HepG2 (cell line): ENCODE measurements around the gene ASIC3. TPM values are rescaled to one million over a fixed set of nuclear protein-coding genes. Genes with fewer than 3 reads are reported as not detected.

ENCODE experiments used
- CERS6 ChIP-seq: sonication (generic); formaldehyde crosslinking; IDR thresholded peaks from 2 replicates; pipeline ENCODE4 v1.5.0; 2020; ENCODE audit warnings: missing genetic modification reagents
- FOXP4 ChIP-seq: sonication (generic); formaldehyde crosslinking; IDR thresholded peaks from 2 replicates; pipeline ENCODE4 v1.4.0; 2020; ENCODE audit warnings: missing genetic modification reagents
- HOMEZ ChIP-seq: IDR thresholded peaks from 2 replicates; pipeline ENCODE4 v1.6.1; 2016; ENCODE audit warnings: low read depth
- IRF2 ChIP-seq: IDR thresholded peaks from 2 replicates; pipeline ENCODE4 v1.6.1; 2018; ENCODE audit warnings: missing genetic modification reagents, missing compliant biosample characterization
- KMT2A ChIP-seq: sonication (generic); formaldehyde crosslinking; IDR thresholded peaks from 2 replicates; pipeline ENCODE4 v1.4.0; 2020; ENCODE audit warnings: missing genetic modification reagents
- MED8 ChIP-seq: sonication (generic); formaldehyde crosslinking; IDR thresholded peaks from 2 replicates; pipeline ENCODE4 v1.8.1; 2023; ENCODE audit warnings: mild to moderate bottlenecking, missing genetic modification reagents; ENCODE audit not compliant: insufficient replicate concordance
- MIER2 ChIP-seq: IDR thresholded peaks from 2 replicates; pipeline ENCODE4 v1.6.1; 2016; ENCODE audit warnings: missing biosample characterization, missing genetic modification reagents
- PHF8 ChIP-seq: sonication (generic); formaldehyde crosslinking; IDR thresholded peaks from 2 replicates; pipeline ENCODE4 v1.5.0; 2020; ENCODE audit warnings: missing genetic modification reagents
- PITX1 ChIP-seq: sonication (generic); formaldehyde crosslinking; IDR thresholded peaks from 2 replicates; pipeline ENCODE4 v1.5.1; 2020; ENCODE audit warnings: mild to moderate bottlenecking, missing genetic modification reagents
- POGZ ChIP-seq: sonication (generic); formaldehyde crosslinking; IDR thresholded peaks from 2 replicates; pipeline ENCODE4 v1.4.0; 2020; ENCODE audit warnings: mild to moderate bottlenecking, missing genetic modification reagents
- POLR2A ChIP-seq, 2 experiments: IDR thresholded peaks; 2 replicates each; pipeline ENCODE4 v1.6.1; 2011; ENCODE audit warnings: low read depth in 2 of 2, low read length in 2 of 2, mild to moderate bottlenecking in 1 of 2, moderate library complexity in 1 of 2; ENCODE audit not compliant: insufficient read depth in 1 of 2
- SOX13 ChIP-seq, 3 experiments: fragments of 450-650 bp in 1 of 3; sonication (generic) in 1 of 3; formaldehyde crosslinking in 1 of 3; IDR thresholded peaks in 2 of 3; conservative IDR thresholded peaks in 1 of 3; 2 replicates each; pipeline versions ENCODE4 v1.5.0 to v1.6.1; 2016 to 2020; ENCODE audit warnings: antibody characterized with exemption in 1 of 3, mild to moderate bottlenecking in 1 of 3, missing compliant biosample characterization in 1 of 3, missing genetic modification reagents in 1 of 3, moderate library complexity in 1 of 3
- TEF ChIP-seq: sonication (generic); formaldehyde crosslinking; IDR thresholded peaks from 2 replicates; pipeline ENCODE4 v1.5.0; 2020; ENCODE audit warnings: missing genetic modification reagents
- ZBTB7A ChIP-seq: sonication (generic); formaldehyde crosslinking; IDR thresholded peaks from 2 replicates; pipeline ENCODE4 v1.8.0; 2022; ENCODE audit warnings: mild to moderate bottlenecking, missing genetic modification reagents
- ZHX1 ChIP-seq: sonication (generic); formaldehyde crosslinking; IDR thresholded peaks from 2 replicates; pipeline ENCODE4 v1.8.1; 2022; ENCODE audit warnings: low read depth, mild to moderate bottlenecking, missing genetic modification reagents
- ZKSCAN8 ChIP-seq: IDR thresholded peaks from 2 replicates; pipeline ENCODE4 v1.6.1; 2016; ENCODE audit warnings: borderline replicate concordance, missing genetic modification reagents, missing compliant biosample characterization
- ZNF337 ChIP-seq: sonication (generic); formaldehyde crosslinking; IDR thresholded peaks from 2 replicates; pipeline ENCODE4 v1.5.1; 2020; ENCODE audit warnings: missing genetic modification reagents, low read depth, mild to moderate bottlenecking, borderline replicate concordance
- ZNF414 ChIP-seq: sonication (generic); formaldehyde crosslinking; IDR thresholded peaks from 2 replicates; pipeline ENCODE4 v1.5.0; 2020; ENCODE audit warnings: missing genetic modification reagents
- ZNF607 ChIP-seq: sonication (generic); formaldehyde crosslinking; IDR thresholded peaks from 2 replicates; pipeline ENCODE4 v1.5.1; 2020; ENCODE audit warnings: missing genetic modification reagents, mild to moderate bottlenecking, borderline replicate concordance
- ZSCAN21 ChIP-seq: sonication (generic); formaldehyde crosslinking; IDR thresholded peaks from 2 replicates; pipeline ENCODE4 v1.8.0; 2022; ENCODE audit warnings: mild to moderate bottlenecking, missing genetic modification reagents, moderate library complexity, borderline replicate concordance
- polyA plus RNA-seq, 8 experiments: library from polyadenylated mRNA; depleted of rRNA in 3 of 8; stranded (reverse) in 7 of 8; unstranded in 1 of 8; fragments of >200 nt; fragmentation: Illumina TruSeq in 4 of 8; extraction: Trizol in 4 of 8; gene quantifications; 2 replicates each; pipeline versions ENCODE4 v1.2.1 to v1.2.3, GENCODE V29; 2011 to 2016; ENCODE audit warnings: low read depth in 4 of 8, missing spikeins in 1 of 8, mixed read lengths in 1 of 8; ENCODE audit not compliant: insufficient read depth in 1 of 8
- total RNA-seq, 5 experiments: library from RNA; depleted of rRNA; stranded (reverse); fragments of >200 nt; fragmentation: Illumina TruSeq; extraction: Trizol; gene quantifications; 2 replicates each; pipeline ENCODE4 v1.2.3, GENCODE V29; 2016; ENCODE audit warnings: low read depth in 1 of 5

The ASIC3 gene
- total and polyA plus RNA-seq, 2 of the 13 experiments (the other 11 are each of a cell fraction or from before 2014, with no cell fraction given) = 0.51 TPM; not detected in 1

GRCh38 chr7:151058781-151059366 lies 10.5 kb downstream of the ASIC3 start (continued):
- TF ChIP-seq TEF (CRISPR knock-in tag) (no peak), ZNF607 (peak; percentile 2; the same call in 1 of the 2 replicates), ZSCAN21 (CRISPR knock-in tag) (0 out of 2 replicates have a peak, but pooled peaks have one; percentile 23), ZHX1 (CRISPR knock-in tag) (0 out of 2 replicates have a peak, but pooled peaks have one; percentile 35), POLR2A (IDR thresholded peaks at IDR 0.05; ENCODE audit: insufficient read depth in 1 of 2, low read depth in 2 of 2, low read length in 2 of 2) (no peak), CERS6 (CRISPR knock-in tag) (no peak), ZKSCAN8 (CRISPR knock-in tag) (no peak), HOMEZ (CRISPR knock-in tag) (no peak), IRF2 (CRISPR knock-in tag) (no peak), PITX1 (CRISPR knock-in tag) (no peak), MIER2 (CRISPR knock-in tag) (no peak), FOXP4 (CRISPR knock-in tag) (0 out of 2 replicates have a peak, but pooled peaks have one; percentile 30), ZNF337 (CRISPR knock-in tag) (no peak), ZBTB7A (CRISPR knock-in tag) (0 out of 2 replicates have a peak, but pooled peaks have one; percentile 12), POGZ (CRISPR knock-in tag) (0 out of 2 replicates have a peak, but pooled peaks have one; percentile 19), SOX13 (IDR thresholded peaks at IDR 0.05) (no peak), SOX13 (CRISPR knock-in tag; conservative IDR thresholded peaks at IDR 0.05 in 1 of 2, IDR thresholded peaks at IDR 0.05 in 1 of 2) (no peak), PHF8 (0 out of 2 replicates have a peak, but pooled peaks have one; percentile 5), KMT2A (CRISPR knock-in tag) (no peak), ZNF414 (CRISPR knock-in tag) (0 out of 2 replicates have a peak, but pooled peaks have one; percentile 7), MED8 (CRISPR knock-in tag) (no peak)
